NCI-H748 (cell line): ENCODE data around the gene PDE7B.

ENCODE experiments used
- DNase-seq: peaks from one replicate; lab custom pipeline; 2025; ENCODE audit not compliant: unreplicated experiment; lab: John Stamatoyannopoulos, UW

Gene PDE7B

GRCh38 chr6:135883536-135883935, 32.0 kb downstream of the PDE7B start:
- no peak for DNase-seq

GRCh38 chr6:135884136-135884535, 32.6 kb downstream of the PDE7B start:
- DNase-seq, result no peak

DNA sequence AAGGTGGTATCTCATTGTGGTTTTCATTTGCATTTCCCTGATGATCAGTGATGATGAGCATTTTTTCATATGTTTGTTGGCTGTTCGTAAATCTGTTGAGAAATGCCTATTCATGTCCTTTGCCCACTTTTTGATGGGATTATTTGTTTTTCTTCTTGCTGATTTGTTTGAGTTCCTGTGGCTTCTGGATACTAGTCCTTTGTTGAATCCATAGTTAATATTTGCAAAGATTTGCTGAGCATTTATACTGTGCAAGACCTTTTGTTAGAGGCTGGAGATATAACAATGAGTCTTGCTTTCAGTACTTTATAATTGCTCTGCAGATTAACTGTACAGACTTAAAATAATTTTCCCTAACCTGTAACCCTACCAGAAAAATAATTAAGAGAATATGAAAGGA, 35.6 kb downstream of the PDE7B start:
- peak; percentile 59 for DNase-seq

DNA sequence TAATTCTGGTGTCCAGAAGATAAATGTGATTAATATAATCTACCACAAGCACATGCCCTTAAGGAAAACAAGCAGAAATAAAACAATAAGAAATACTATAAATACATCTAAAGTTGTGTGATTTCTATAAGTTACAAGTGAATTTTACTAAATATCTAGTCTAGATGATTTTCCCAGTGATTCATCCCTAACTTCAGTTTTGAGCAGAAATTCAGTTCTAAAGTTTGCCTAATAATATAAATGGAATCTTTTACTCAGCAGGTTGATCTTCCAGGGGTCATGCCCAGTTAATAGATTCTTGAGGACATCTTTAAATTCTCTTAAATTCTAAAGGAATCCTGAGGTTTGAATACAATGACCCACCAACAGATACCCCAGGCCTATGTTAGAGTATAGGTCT, 37.3 kb downstream of the PDE7B start:
- no peak for DNase-seq

DNA sequence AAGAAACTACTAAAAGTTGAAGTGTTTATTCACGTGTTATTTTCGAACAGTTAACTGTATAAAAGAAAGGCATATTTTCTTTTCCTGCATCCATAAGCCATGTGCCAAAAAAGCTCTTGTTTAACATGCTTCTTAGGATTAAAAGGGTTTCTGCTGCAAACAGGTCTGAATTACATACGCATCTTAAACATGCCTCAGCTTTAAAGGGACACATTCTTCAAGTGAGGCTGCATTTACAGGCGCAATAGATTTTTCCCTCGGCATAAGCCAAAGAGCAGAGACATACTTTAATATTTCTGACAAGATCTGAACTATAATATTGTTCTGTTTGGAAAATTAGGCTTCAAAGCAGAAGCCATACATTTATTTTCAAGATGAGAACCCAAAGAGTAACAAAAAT, 39.4 kb downstream of the PDE7B start:
- DNase-seq, result no peak

DNA sequence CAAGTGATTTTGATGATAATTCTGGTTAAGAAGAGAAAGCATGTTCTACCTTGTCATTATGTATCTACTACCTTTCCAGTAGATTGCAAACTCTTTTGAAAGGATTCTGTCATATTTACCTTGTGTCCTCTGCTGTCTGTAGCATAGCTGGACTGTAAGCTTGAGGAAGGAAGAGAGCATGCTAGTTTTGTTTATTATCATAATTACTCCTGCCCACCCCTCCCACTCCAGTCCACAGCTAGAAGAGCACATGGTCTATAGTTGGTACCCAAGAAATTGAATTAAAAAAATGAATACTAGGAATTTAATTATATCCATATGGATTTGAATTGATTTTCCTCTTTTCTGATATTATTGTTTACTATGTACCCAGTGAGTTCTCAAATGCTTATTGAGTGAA, 40.2 kb downstream of the PDE7B start:
- no peak for DNase-seq

DNA sequence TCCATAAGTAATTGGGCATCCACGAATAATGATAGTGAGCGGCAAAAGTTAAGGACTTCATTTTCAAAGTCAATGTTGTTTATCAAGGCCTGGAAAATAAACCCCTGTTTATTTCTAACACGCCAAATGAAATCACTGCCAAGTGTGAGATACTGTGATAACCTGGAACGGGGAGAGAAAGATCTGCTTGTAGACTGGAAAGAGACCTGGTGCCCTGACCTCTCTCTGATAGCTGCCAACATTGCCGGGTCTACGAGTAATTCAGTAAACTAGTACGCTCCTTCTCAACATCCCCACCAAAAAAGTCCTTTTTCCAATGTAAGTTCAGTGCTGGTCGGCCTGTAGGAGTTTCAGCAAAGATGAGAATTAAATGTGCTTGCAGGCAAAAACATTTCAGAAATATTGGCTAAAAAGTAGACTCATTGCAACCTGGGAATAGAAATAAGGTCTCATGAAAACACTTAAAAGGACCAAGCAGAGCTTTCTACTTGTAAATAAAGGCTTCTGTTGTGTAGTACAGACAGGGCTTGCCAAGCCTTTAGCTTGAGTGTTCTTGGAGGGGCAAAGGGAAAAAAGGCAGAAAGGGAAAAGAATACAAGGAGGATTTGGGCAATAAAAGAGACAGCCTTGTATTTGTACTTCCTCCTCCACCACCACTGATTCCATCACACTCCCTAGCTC, 43.9 kb downstream of the PDE7B start:
- DNase-seq, result no peak

DNA sequence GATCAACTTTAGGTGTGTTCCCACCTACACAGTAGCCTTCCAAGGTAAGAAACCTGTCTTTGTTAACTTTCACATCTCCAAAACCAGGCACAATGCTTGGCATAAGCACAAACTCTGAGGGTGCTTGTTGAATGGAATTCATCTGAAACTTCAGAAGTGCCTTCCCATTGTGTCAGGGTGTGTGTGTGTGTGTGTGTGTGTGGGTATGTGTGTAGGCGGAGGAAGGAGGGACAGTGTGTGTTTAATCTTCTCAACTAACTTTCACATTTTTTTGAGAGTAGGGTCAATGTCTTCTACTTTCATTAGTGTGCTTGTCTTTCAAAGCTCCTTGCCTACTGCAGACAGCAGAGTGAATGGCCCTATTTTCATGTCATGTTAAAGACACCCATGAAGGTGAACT, 45.6 kb downstream of the PDE7B start:
- no peak for DNase-seq

DNA sequence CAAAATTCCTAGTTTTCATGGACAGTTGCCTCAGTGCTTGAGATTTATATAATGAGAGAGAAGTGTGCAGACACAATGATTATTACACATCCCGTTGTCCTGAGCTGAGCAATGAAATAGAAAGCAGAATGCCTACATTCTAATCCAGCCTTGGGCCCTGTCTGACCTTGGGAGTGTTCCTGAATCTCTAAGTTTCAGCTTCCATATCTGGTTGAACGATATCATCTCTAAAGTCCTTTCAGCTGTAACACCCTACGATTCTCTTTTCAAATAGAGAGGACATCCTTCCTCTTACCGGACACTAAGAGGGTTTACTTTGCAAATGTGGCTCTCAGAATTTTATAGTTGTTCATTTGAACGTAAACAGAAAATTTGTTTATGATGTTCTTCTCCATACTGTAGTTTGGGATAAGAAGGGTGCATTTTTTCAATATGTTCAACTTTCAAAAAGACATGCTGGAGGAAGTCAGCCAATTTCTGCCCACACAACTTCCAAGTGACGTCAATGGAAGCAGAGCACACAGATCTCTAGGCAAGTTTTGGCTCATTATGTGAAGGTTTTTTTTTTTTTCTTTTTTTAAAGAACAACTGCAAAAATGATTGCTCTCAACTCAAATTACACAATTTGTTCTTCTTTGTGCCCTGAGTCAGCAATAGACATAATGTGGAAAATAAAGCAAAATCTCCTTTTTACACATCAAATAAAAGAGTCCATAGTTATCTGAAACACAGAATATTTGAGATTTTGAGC, 50.4 kb downstream of the PDE7B start:
- DNase-seq, result no peak

DNA sequence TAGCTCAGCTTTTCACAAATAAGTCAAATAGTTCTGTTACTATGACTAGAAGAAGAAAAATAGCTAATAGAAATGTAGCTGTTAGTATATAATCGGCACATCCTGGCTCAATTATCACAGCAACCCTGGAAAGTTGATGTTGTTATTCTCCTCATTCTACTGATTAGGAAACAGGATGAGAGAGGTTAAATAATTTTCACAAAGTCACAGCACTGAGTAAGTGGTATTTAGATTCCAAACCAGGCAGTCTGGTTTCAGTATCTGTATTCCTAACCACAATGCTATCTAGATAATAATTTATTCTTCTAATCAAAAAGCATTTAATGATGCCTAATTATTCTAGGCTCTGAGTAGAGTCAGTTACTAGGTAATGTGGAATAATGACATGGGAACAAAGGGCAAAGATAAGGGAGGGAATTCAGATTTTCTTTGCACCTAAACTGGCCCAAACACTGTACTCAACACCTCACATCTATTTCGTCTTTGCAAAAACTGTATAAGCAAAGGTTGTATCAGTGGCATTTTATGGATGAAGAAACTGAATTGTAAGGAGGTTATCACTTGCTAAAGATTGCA, 51.3 kb downstream of the PDE7B start:
- DNase-seq, result no peak

DNA sequence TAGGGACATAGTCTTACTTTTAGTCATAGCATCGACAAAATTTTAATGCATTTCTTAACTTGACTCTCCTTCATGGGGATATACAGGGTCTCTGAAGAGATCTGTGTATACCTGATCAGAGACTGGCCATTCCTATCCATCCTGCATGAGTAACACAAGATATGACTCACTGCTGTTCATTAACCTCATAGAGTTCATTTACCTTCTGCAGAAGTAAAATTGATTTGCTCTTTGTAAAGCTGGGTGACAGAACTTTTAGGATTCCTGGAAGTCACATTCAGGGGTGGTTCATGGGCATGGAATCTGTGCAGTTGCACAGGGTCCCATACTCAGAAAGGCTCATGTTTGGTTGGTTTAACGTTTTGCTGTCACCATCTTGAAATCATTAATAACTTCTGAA, 53.2 kb downstream of the PDE7B start:
- DNase-seq, result no peak

- no peak for DNase-seq
Observed at GRCh38 chr6:135905604-135906300, 54.3 kb downstream of the PDE7B start.

- DNase-seq, result no peak
Observed at GRCh38 chr6:135906542-135906941, 55.0 kb downstream of the PDE7B start.

GRCh38 chr6:135906972-135907465, 55.5 kb downstream of the PDE7B start:
- no peak for DNase-seq

DNA sequence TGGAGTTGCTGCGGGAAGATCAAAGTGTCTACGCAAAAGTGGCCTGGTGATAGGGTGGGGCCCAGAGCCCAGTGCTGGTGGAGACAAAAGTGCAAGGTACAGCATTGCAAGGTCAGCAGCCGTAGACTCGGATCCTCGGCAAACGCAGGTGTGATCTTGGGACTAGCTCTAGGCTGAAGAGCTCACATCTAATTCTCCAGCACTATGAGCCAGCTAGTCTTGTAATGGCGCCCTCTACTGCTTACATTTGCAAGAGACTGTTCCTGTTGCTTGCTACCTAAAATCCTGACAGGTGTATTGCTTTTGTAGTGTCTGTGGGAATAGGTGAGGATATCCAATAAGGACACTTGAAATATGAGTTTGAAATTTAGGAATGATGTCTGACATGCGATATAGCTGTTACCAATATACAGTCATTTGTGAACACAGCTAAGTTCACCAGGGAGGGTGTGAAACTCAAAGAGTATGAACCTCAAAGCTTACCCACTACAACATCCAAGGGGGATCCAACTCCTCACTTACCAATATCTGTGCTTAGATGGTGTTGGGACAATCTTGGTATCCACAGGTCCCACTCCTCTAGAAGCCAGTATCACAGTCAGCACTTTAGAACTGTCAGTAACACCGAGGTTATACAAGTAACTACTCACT, 58.4 kb downstream of the PDE7B start:
- peak; percentile 85 for DNase-seq

- peak; percentile 29 for DNase-seq
Observed at GRCh38 chr6:135910790-135911618, 59.5 kb downstream of the PDE7B start.

DNA sequence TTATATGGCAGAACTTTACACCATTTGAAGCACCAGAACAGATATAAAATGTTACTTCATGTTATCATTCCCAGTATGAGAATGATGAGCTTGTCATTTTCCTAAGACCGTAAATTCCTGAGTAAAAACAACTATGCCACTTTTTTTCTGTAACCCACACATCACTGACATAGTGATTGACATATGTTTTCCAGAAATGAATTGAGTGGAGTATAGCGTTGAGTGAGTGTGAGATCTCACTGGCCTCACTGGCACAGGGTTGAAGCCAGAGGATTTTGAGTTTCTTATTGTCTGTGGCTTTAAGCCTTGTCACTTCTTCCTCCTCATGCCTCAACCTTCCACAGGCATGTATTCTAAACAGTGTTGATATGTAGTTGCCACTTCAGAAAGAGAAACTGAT, 62.3 kb downstream of the PDE7B start:
- DNase-seq, result no peak

- no peak for DNase-seq
Observed at GRCh38 chr6:135919026-135919425, 67.5 kb downstream of the PDE7B start.

GRCh38 chr6:135920689-135921088, 69.2 kb downstream of the PDE7B start:
- no peak for DNase-seq

- DNase-seq, result no peak
Observed at GRCh38 chr6:135921188-135921587, 69.7 kb downstream of the PDE7B start.
